Prostate gland (tissue), 2 donors: ENCODE measurements around the gene RABEP2.

Experiments used
- CTCF ChIP-seq, 4 experiments: fragments of 200-600 bp in 2 of 4; fragments of 450-650 bp in 2 of 4; sonication (generic) in 2 of 4; IDR thresholded peaks; 1 replicate in 3 of 4; 2 replicates in 1 of 4; pipeline ENCODE4 v1.5.1; 2016 to 2019; ENCODE audit warnings: antibody characterized with exemption in 4 of 4, mild to moderate bottlenecking in 2 of 4, moderate library complexity in 2 of 4
- POLR2A ChIP-seq: fragments of 450-650 bp; IDR thresholded peaks from one replicate; pipeline ENCODE4 v1.6.1; 2016; ENCODE audit warnings: antibody characterized with exemption, mild to moderate bottlenecking
- POLR2AphosphoS5 ChIP-seq: sonication (generic); formaldehyde crosslinking; IDR thresholded peaks from one replicate; pipeline ENCODE4 v1.6.1; 2017; ENCODE audit warnings: antibody characterized with exemption

DNA sequence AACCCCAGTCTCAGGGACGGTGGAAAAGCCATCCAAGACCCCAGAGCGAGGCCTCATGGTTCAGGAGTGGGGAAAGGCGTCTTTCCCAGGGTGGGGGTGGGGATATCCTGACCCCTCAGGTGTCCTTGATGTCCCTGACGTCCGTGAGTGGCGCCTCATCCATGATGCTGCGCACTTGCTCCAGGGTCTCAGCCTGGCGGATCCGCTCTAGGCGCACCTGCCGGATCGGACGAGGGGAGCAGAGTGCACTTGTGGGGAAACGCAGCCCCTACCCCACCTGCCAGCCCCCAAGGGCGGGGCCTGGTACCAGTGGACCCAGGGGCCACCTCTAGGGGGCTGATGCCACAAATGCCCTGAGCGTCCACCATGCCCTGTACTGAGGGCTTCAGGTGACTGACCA lies 20.2 kb downstream of the RABEP2 start:
- TF ChIP-seq POLR2AphosphoS5, result no peak
- no peak for TF ChIP-seq CTCF (IDR thresholded peaks at IDR 0.05)
- TF ChIP-seq POLR2A, result no peak
